22Rv1 (cell line): ENCODE data around the gene MRPL21.

ENCODE experiments used
- CTCF ChIP-seq: fragments of 450-650 bp; IDR thresholded peaks from 2 replicates; pipeline ENCODE4 v1.5.1; 2017; ENCODE audit warnings: mild to moderate bottlenecking
- ZFX ChIP-seq: fragments of 450-650 bp; IDR thresholded peaks from 2 replicates; pipeline ENCODE4 v1.6.1; 2017; ENCODE audit warnings: antibody characterized with exemption, borderline replicate concordance

- TF ChIP-seq CTCF, result no peak
- no peak for TF ChIP-seq ZFX
These were observed 37.2 kb upstream of the MRPL21 start for GRCh38 chr11:68940651-68941323.
